Liver (tissue), 9 donors: ENCODE measurements around the gene E2F8. TPM values are rescaled to one million over a fixed set of nuclear protein-coding genes. Genes with fewer than 3 reads are reported as not detected.

Experiments
- DNase-seq: peaks from one replicate; pipeline ENCODE4 v3.0.0-alpha.2; 2017; ENCODE audit warnings: low spot score
- H3K27ac ChIP-seq, 2 donors: one replicate each; pipeline ENCODE4 v1.7.0; 2013; ENCODE audit warnings: inconsistent platforms in 2 of 2, low read length in 2 of 2, control low read depth in 1 of 2, low read depth in 1 of 2, mild to moderate bottlenecking in 1 of 2
- H3K27me3 ChIP-seq, 4 donors: one replicate each; pipeline versions ENCODE4 v1.6.1 to v1.7.0; 2013; ENCODE audit warnings: low read length in 3 of 4, inconsistent platforms in 1 of 4, mild to moderate bottlenecking in 1 of 4, moderate library complexity in 1 of 4; ENCODE audit not compliant: control insufficient read depth in 4 of 4, insufficient read depth in 4 of 4
- H3K36me3 ChIP-seq, 4 donors: one replicate each; pipeline versions ENCODE4 v1.6.1 to v1.7.0; 2013; ENCODE audit warnings: low read length in 3 of 4, mild to moderate bottlenecking in 3 of 4, low read depth in 1 of 4, moderate library complexity in 1 of 4; ENCODE audit not compliant: control insufficient read depth in 4 of 4, insufficient read depth in 3 of 4
- H3K4me1 ChIP-seq, 4 donors: one replicate each; pipeline versions ENCODE4 v1.6.1 to v1.7.0; 2013; ENCODE audit warnings: low read length in 3 of 4, mild to moderate bottlenecking in 3 of 4, moderate library complexity in 1 of 4; ENCODE audit not compliant: control insufficient read depth in 4 of 4, insufficient read depth in 4 of 4
- H3K4me3 ChIP-seq, 3 donors: one replicate each; pipeline versions ENCODE4 v1.6.1 to v1.7.0; 2013; ENCODE audit warnings: low read length in 3 of 3, control low read depth in 1 of 3, low read depth in 1 of 3, mild to moderate bottlenecking in 1 of 3
- H3K9ac ChIP-seq, 2 donors: one replicate each; pipeline ENCODE4 v1.7.0; 2013; ENCODE audit warnings: low read length in 2 of 2, mild to moderate bottlenecking in 2 of 2, moderate library complexity in 2 of 2, control low read depth in 1 of 2, low read depth in 1 of 2
- H3K9me3 ChIP-seq, 4 donors: one replicate each; pipeline versions ENCODE4 v1.6.1 to v1.7.0; 2013; ENCODE audit warnings: low read length in 3 of 4; ENCODE audit not compliant: control insufficient read depth in 4 of 4
- EGR1 ChIP-seq, 2 donors: IDR thresholded peaks; 2 replicates each; pipeline ENCODE4 v1.6.1; 2016 to 2018; ENCODE audit warnings: antibody characterized with exemption in 2 of 2, low read depth in 2 of 2
- FOXA1 ChIP-seq: IDR thresholded peaks from 2 replicates; pipeline ENCODE4 v1.6.1; 2016; ENCODE audit warnings: antibody characterized with exemption
- FOXA2 ChIP-seq: IDR thresholded peaks from 2 replicates; pipeline ENCODE4 v1.6.1; 2016; ENCODE audit warnings: antibody characterized with exemption
- JUND ChIP-seq, 2 donors: IDR thresholded peaks; 2 replicates each; pipeline ENCODE4 v1.6.1; 2016; ENCODE audit warnings: antibody characterized with exemption in 2 of 2
- MAX ChIP-seq: IDR thresholded peaks from 2 replicates; pipeline ENCODE4 v1.6.1; 2016; ENCODE audit warnings: antibody characterized with exemption
- NR2F2 ChIP-seq: IDR thresholded peaks from 2 replicates; pipeline ENCODE4 v1.6.1; 2016; ENCODE audit warnings: antibody characterized with exemption
- RAD21 ChIP-seq, 2 donors: IDR thresholded peaks; 2 replicates each; pipeline ENCODE4 v1.6.1; 2016; ENCODE audit warnings: antibody characterized with exemption in 2 of 2, mild to moderate bottlenecking in 2 of 2
- REST ChIP-seq: IDR thresholded peaks from 2 replicates; pipeline ENCODE4 v1.6.1; 2016; ENCODE audit warnings: antibody characterized with exemption, mild to moderate bottlenecking
- RXRA ChIP-seq, 2 donors: IDR thresholded peaks; 2 replicates each; pipeline ENCODE4 v1.6.1; 2017 to 2018; ENCODE audit warnings: antibody characterized with exemption in 2 of 2, mild to moderate bottlenecking in 1 of 2
- SP1 ChIP-seq: IDR thresholded peaks from 2 replicates; pipeline ENCODE4 v1.6.1; 2018; ENCODE audit warnings: antibody characterized with exemption, mild to moderate bottlenecking
- TAF1 ChIP-seq: conservative IDR thresholded peaks from 2 replicates; pipeline ENCODE4 v1.6.1; 2016; ENCODE audit warnings: antibody characterized with exemption, mild to moderate bottlenecking
- YY1 ChIP-seq: IDR thresholded peaks from 2 replicates; pipeline ENCODE4 v1.6.1; 2016; ENCODE audit warnings: antibody characterized with exemption, mild to moderate bottlenecking
- WGBS: extraction: QIAGEN DNeasy Blood & Tissue Kit; methylation state at CpG from one replicate; pipeline ENCODE4 v1.1.7; 2013; 5-methylcytosine and 5-hydroxymethylcytosine counted together
- polyA plus RNA-seq, 2 donors: library from polyadenylated mRNA; stranded (reverse) in 1 of 2; unstranded in 1 of 2; fragments of 200-250 nt in 1 of 2; fragments of >200 nt in 1 of 2; fragmentation: Nextera tagmentation in 1 of 2; extraction: Ambion mirVana in 1 of 2; gene quantifications; one replicate each; pipeline versions ENCODE4 v1.2.1 to v1.2.3, GENCODE V29; 2013 to 2015
- total RNA-seq, 2 donors: library from RNA; depleted of rRNA; stranded (reverse); fragments of >200 nt; gene quantifications; one replicate each; pipeline ENCODE4 v1.2.3, GENCODE V29; 2014
- TF ChIP-seq, protein P1 (sequence below): IDR thresholded peaks from 2 replicates; pipeline ENCODE4 v1.6.1; 2016; ENCODE audit warnings: antibody characterized with exemption
- TF ChIP-seq, protein P2 (sequence below): IDR thresholded peaks from 2 replicates; pipeline ENCODE4 v1.6.1; 2016; ENCODE audit warnings: antibody characterized with exemption
- TF ChIP-seq, protein P3 (sequence below): fragments of 150-350 bp; IDR thresholded peaks from 2 replicates; pipeline ENCODE4 v1.5.1; 2017; ENCODE audit warnings: improper control_type of control experiment, low read depth, low read length; ENCODE audit not compliant: missing input control
- donor health status: healthy.
- donor health status: healthy.
- donor health status: healthy.
- donor health status: healthy.
- donor health status: healthy.

E2F8 gene
- total and polyA plus RNA-seq, 4 donors: 0.14 to 9.6 (median 0.66) TPM; not detected in 1

DNA sequence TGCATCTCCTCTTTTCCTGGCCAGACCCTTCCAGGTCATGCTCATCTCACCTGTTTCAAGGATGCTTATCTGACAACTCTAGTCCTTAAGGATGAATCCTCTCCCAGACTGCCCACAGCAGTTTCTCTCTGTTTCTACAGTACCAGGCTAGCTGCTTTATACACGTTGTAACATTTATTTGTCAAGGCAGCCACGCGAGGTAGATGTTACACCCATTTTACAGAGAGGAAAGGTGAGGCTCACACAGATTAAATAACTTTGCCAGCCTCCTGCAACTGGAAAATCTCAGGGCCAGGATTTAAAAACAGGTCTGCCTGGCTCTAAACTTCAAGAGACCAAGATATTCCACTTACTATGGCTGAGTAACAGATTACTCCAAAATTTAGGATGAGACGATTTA, 45.7 kb upstream of the E2F8 start:
- Histone ChIP-seq H3K4me1 (no peaks in the 10 kb centered on the region), H3K36me3 (no peaks in the 10 kb centered on the region), H3K9ac (no peak overlapping the region), H3K27ac (no peak overlapping the region), H3K27me3 (no peaks in the 10 kb centered on the region), H3K4me3 (no peak overlapping the region), H3K9me3 (no peaks in the 10 kb centered on the region)
- no peak for TF ChIP-seq FOXA1
- no peak for TF ChIP-seq TAF1
- TF ChIP-seq, protein P1, sequence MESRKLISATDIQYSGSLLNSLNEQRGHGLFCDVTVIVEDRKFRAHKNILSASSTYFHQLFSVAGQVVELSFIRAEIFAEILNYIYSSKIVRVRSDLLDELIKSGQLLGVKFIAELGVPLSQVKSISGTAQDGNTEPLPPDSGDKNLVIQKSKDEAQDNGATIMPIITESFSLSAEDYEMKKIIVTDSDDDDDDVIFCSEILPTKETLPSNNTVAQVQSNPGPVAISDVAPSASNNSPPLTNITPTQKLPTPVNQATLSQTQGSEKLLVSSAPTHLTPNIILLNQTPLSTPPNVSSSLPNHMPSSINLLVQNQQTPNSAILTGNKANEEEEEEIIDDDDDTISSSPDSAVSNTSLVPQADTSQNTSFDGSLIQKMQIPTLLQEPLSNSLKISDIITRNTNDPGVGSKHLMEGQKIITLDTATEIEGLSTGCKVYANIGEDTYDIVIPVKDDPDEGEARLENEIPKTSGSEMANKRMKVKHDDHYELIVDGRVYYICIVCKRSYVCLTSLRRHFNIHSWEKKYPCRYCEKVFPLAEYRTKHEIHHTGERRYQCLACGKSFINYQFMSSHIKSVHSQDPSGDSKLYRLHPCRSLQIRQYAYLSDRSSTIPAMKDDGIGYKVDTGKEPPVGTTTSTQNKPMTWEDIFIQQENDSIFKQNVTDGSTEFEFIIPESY: no peak
- TF ChIP-seq RXRA (IDR thresholded peaks at IDR 0.05): no peak
- TF ChIP-seq RAD21 (IDR thresholded peaks at IDR 0.05): no peak
- TF ChIP-seq, protein P2, sequence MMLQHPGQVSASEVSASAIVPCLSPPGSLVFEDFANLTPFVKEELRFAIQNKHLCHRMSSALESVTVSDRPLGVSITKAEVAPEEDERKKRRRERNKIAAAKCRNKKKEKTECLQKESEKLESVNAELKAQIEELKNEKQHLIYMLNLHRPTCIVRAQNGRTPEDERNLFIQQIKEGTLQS: no peak
- TF ChIP-seq SP1: no peak
- WGBS: 87% methylated on average over 4 of the region's 4 CpGs
- no peak for DNase-seq

- Histone ChIP-seq H3K4me1 (peaks cover 0 to 5% (median 0%) of the 10 kb centered on the region in 4 donors), H3K9ac (no peak overlapping the region), H3K27ac (no peak overlapping the region), H3K9me3 (no peaks in the 10 kb centered on the region), H3K27me3 (no peaks in the 10 kb centered on the region), H3K4me3 (no peak overlapping the region), H3K36me3 (no peaks in the 10 kb centered on the region)
- TF ChIP-seq, protein P1: no peak
- TF ChIP-seq FOXA1 (no peak), JUND (IDR thresholded peaks at IDR 0.05) (no peak), SP1 (no peak), FOXA2 (no peak)
- 76% methylated on average over 3 of the region's 3 CpGs for WGBS
- no peak for DNase-seq
Measured at GRCh38 chr11:19284881-19285280, 44.1 kb upstream of the E2F8 start.

DNA sequence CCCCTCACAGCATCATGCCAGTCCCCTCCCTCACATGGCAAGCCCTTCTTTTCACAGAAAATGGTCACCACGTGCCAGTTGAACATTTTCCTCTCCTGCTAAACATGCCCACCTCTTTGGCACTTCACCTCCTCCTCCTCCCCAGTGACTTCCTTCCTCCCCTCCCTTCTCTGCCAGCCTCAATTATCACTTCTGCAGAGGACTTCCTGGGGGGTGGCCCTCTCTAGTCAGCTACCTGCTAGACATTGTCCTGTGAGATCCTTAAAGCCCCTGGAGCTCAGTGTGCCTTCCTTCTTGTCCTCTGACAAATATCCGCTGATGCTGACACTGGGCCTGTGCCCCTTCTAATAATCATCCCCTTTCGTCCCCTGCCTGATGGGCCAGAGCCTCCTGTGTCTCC, 43.2 kb upstream of the E2F8 start:
- peaks cover 0 to 5% (median 0%) of the 10 kb centered on the region in 4 donors for H3K4me1 ChIP-seq
- no peaks in the 10 kb centered on the region for H3K9me3 ChIP-seq
- no peak overlapping the region for H3K4me3 ChIP-seq
- DNase-seq: no peak
- H3K27me3 ChIP-seq: no peaks in the 10 kb centered on the region
- H3K36me3 ChIP-seq: no peaks in the 10 kb centered on the region
- no peak overlapping the region for H3K9ac ChIP-seq
- no peak overlapping the region for H3K27ac ChIP-seq
- TF ChIP-seq RAD21 (IDR thresholded peaks at IDR 0.05): no peak
- no peak for TF ChIP-seq NR2F2
- TF ChIP-seq, protein P1: no peak
- no peak for TF ChIP-seq RXRA (IDR thresholded peaks at IDR 0.05)
- TF ChIP-seq, protein P3, sequence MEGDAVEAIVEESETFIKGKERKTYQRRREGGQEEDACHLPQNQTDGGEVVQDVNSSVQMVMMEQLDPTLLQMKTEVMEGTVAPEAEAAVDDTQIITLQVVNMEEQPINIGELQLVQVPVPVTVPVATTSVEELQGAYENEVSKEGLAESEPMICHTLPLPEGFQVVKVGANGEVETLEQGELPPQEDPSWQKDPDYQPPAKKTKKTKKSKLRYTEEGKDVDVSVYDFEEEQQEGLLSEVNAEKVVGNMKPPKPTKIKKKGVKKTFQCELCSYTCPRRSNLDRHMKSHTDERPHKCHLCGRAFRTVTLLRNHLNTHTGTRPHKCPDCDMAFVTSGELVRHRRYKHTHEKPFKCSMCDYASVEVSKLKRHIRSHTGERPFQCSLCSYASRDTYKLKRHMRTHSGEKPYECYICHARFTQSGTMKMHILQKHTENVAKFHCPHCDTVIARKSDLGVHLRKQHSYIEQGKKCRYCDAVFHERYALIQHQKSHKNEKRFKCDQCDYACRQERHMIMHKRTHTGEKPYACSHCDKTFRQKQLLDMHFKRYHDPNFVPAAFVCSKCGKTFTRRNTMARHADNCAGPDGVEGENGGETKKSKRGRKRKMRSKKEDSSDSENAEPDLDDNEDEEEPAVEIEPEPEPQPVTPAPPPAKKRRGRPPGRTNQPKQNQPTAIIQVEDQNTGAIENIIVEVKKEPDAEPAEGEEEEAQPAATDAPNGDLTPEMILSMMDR: no peak
- no peak for TF ChIP-seq EGR1 (IDR thresholded peaks at IDR 0.05; ENCODE audit: low read depth in 2 of 2)
- TF ChIP-seq YY1: no peak
- TF ChIP-seq REST: no peak
- no peak for TF ChIP-seq MAX
- no peak for TF ChIP-seq FOXA1
- WGBS: 76% methylated on average over 3 of the region's 3 CpGs
